GM19452 (cell line): ENCODE measurements around the gene SPATS2.
"Not testable (repeated sequence)": the region's sequence is repeated elsewhere in the genome, so short reads cannot be mapped to it uniquely, and the experiment has no call there.

ENCODE experiments used
- ATAC-seq: cut with Tn5 transposase; IDR thresholded peaks from one replicate; pipeline ENCODE4 v1.9.1; 2021; ENCODE audit not compliant: unreplicated experiment

The SPATS2 gene

GRCh38 chr12:49403971-49404450 lies 36.7 kb downstream of the SPATS2 start:
- ATAC-seq: no peak

GRCh38 chr12:49404956-49405355 lies 37.7 kb downstream of the SPATS2 start:
- no peak for ATAC-seq

DNA sequence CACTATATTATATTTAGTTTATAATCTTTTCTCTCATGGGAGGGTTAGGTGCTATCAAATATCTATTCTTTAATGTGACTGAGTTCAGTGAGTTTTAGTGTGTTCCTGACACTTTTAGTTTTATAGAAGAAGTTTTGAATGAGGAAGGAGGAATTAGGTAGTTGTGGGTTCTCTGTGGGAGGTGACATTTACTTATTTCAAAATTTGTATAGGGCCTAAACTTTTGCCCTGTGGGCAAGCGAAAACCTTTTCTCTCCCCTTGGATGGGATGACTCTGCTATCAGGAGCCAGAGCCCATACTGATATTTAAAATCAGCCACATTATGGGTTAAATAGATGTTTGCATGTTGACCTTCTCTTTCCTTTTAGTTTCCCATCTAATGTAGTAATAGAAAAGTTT lies 43.6 kb downstream of the SPATS2 start:
- ATAC-seq: no peak

DNA sequence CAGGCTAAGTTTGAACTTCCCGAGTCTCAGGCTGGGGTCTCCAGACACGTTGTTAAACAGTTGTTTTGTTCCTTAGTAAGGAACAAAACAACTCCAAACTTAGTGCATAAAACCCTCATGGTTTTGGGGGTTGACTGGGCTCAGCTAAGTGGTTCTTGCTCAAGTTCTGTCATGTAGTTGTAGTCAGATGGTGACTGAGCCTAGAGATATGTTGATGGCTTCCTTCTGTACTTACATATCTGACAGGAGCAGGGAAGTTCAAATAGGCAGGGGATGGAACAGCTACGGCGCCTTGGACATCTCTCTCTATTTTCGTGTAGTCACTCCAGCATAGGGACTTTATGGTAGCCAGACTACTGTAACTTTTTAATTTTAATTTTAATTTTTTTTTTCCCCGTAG lies 45.7 kb downstream of the SPATS2 start:
- ATAC-seq: no peak

GRCh38 chr12:49413796-49414195 lies 46.5 kb downstream of the SPATS2 start:
- ATAC-seq: no peak

- no peak for ATAC-seq
Measured at GRCh38 chr12:49414364-49414763, 47.1 kb downstream of the SPATS2 start.

- no peak for ATAC-seq
Measured at GRCh38 chr12:49415521-49415970, 48.3 kb downstream of the SPATS2 start.

DNA sequence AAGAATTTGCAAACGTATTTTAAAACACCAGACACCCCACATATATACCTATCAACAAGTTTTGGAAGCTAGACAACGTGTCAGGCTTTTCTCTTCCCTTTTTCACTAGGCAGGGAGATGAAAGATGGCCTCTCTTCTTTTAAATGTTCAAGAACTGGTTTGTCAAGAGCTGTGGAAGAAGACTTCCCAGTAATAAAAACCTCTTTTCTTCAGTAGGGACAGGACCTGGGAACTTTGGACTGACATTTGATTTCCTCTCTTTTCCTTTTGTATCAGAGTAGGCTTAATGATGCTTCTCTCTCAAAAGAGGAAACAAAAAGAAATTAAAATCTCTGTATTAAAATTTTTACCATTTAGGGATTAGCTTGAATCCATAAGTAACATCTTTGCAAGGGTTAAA lies 49.6 kb downstream of the SPATS2 start:
- ATAC-seq: no peak

- no peak for ATAC-seq
Measured at GRCh38 chr12:49417558-49417957, 50.3 kb downstream of the SPATS2 start.

GRCh38 chr12:49420556-49420955 lies 53.3 kb downstream of the SPATS2 start:
- no peak for ATAC-seq

GRCh38 chr12:49422114-49422513 lies 54.9 kb downstream of the SPATS2 start:
- ATAC-seq: no peak

- ATAC-seq: no peak
Measured at GRCh38 chr12:49428793-49429192, 61.5 kb downstream of the SPATS2 start.

- no peak for ATAC-seq
Measured at GRCh38 chr12:49432616-49433015, 65.4 kb downstream of the SPATS2 start.

DNA sequence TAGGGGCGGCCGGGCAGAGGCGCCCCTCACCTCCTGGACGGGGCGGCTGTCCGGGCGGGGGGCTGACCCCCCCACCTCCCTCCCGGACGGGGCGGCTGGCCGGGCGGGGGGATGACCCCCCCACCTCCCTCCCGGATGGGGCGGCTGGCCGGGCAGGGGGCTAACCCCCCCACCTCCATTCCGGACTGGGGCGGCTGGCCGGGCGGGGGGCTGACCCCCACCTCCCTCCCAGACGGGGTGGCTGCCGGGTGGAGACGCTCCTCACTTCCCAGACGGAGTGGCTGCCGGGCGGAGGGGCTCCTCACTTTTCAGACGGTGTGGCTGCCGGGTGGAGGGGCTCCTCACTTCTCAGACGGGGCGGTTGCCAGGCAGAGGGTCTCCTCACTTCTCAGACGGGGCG lies 69.5 kb downstream of the SPATS2 start:
- not testable (repeated sequence) for ATAC-seq

DNA sequence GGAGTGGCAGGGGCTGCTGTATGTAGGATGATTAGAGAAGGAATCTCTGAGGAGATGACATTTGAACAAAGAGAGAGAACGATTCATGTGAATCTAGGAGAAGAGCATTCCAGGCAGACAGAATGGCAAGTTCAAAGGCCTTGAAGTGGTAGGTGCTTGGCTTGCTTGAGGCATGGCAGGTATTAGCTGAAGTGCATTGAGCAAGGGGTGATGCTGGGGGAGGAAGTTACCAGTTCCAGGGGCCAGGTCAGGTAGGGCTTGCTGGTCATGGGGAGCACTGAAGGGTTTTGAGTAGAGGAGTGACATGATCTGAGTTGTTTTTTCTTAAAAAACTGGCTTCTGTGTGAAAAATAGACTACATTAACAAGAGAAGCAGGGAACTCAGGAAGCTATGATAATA lies 71.8 kb downstream of the SPATS2 start:
- no peak for ATAC-seq

DNA sequence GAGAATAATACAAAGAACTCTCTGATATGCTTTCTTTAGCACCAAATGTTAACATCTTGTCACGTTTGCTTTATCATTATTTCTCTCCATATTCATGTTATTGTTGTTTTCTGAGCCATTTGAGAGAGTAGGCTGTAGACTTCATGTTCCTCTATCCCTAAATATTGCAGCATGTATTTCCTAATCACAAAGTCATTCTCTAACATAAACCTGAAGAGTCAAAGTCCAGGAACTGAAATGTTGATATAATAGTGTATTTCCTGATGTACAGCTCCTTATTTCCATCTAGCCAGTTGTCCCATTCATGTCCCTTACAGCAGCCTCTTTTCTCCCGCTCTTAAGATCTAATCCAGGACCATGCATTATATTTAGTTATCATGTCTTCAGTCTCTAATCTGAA lies 72.8 kb downstream of the SPATS2 start:
- no peak for ATAC-seq

- no peak for ATAC-seq
Measured at GRCh38 chr12:49442915-49443314, 75.7 kb downstream of the SPATS2 start.

DNA sequence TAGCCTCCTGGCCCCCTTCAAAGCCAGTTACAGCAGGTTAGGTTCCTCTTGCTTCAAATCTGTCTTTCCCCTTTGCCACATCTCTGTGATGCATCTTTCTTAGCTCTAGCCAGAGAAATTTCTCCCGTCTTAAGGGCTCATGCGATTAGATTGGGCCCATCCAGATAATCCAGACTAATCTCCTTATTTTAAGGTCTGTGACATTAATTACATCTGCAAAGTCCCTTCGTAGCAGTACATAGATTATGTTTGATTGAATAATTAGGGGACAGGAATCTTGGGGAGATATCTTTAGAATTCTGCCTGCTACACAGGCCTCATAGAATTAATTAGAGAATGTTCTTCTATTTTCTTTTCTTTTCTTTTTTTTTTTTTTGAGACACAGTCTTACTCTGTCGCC lies 79.3 kb downstream of the SPATS2 start:
- ATAC-seq: no peak

DNA sequence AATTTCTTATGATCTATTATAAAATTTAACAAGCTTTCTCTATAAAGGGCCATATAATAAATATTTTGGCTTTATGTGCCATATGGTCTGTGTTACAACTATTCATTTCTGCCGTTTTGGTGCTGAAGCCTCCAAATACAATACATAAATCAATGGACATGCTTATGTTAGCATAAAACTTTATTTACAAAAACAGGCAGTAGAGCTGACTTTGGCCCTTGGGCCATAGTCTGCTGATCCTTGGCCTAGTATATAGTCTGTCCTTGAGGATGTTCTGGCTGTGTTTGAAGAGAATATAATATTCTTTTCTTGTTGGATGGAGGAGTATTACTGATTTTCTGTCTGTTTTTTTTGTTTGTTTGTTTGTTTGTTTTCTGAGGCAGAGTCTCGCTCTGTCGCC lies 81.6 kb downstream of the SPATS2 start:
- no peak for ATAC-seq

DNA sequence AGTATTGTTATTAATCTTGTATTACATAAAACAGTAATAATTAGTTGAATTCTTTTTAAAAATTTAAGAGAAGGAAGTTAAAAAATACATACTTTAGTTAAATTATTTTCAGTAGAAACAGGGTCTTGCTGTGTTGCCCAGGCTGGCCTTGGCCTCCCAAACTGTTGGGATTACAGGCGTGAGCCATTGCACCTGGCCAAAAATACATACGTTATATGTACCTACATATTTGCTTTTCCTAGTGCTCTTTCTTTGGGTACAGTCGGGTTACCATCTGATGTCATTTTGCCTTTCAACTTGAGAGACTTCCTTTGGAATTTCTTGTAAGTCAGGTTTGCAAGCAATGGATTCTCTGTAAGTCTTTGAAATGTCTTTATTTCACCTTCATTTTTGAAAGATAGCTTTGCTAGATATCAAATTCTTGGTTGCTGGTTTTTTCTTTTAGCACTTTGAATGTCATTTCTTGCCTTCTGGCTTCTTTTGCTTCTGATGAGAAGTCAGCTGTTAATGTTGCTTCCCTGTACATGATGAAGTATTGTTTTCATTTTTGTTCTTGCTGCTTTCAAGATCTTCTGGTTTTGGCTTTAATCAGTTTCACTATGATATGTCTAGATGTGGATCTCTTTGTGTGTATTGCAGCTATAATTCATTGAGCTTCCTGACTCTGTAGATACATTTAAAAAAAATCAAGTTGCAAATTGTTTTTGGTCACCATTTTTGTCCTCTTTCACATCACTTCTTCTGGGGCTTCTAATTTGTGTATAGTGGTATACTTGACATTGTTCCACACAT lies 84.4 kb downstream of the SPATS2 start:
- no peak for ATAC-seq

GRCh38 chr12:49455501-49455900 lies 88.2 kb downstream of the SPATS2 start:
- ATAC-seq: no peak

DNA sequence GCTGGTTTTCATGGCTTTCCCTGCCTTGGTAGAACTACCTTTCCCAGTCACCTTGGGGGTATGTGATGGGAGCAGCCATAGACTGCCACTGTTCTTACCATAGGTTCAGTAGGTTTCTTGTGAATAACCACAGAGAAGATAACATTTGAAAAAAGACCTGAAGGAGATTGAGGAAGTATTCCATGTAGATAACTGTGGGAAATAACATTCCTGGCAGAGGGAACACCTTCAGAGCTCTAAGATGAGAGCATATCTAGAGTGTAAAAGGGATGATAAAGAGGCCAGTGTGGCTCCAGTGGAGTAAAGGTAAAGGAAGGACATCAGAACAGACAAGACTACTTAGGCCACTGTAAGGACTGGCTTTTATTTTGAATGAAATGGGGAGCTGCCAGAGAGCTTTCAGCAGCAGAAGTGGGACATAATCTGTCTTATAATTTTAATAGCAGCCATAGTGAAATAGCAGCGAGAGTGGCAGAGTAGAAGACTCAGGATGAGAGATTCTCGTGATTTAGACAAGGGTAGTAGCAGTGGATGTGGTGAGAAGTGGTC lies 88.9 kb downstream of the SPATS2 start:
- no peak for ATAC-seq

DNA sequence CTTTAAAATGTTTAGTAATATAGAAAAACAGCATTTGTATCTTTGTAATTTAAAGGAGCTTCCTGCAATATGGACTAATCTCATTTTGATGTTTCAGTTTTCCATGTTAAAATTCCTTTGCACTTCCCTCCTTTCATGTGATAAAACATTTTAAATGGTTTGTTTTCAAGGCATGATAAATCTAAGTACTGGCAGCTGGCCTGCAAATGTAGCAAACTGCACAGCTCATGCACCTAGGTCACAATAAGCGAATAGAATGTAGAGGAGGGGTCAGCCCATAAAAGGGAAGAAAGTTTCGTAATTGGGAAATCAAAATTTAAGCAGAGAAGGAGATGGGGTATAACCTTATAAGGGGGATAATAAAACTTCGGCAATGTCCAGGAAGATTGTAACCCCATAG lies 91.6 kb downstream of the SPATS2 start:
- ATAC-seq: no peak
